HG03460 (cell line): Measurements from ENCODE around the gene GIMAP2.
"Not testable (repeated sequence)": the region's sequence is repeated elsewhere in the genome, so short reads cannot be mapped to it uniquely, and the experiment has no call there.

Source experiments
- ATAC-seq: cut with Tn5 transposase; IDR thresholded peaks from one replicate; pipeline ENCODE4 v1.9.1; 2021; ENCODE audit not compliant: unreplicated experiment

GIMAP2 gene

GRCh38 chr7:150685219-150686029 is at the start of gene GIMAP2:
Gene GIMAP2, plus strand, starts transcription at chr7:150685706. Its CDS starts 1,354 bp downstream, at chr7:150687060.
- ATAC-seq: peak; percentile 94

GRCh38 chr7:150641854-150642253 is 43.7 kb upstream of the GIMAP2 start:
- ATAC-seq: no peak

GRCh38 chr7:150642926-150643325 is 42.6 kb upstream of the GIMAP2 start:
- no peak for ATAC-seq

DNA sequence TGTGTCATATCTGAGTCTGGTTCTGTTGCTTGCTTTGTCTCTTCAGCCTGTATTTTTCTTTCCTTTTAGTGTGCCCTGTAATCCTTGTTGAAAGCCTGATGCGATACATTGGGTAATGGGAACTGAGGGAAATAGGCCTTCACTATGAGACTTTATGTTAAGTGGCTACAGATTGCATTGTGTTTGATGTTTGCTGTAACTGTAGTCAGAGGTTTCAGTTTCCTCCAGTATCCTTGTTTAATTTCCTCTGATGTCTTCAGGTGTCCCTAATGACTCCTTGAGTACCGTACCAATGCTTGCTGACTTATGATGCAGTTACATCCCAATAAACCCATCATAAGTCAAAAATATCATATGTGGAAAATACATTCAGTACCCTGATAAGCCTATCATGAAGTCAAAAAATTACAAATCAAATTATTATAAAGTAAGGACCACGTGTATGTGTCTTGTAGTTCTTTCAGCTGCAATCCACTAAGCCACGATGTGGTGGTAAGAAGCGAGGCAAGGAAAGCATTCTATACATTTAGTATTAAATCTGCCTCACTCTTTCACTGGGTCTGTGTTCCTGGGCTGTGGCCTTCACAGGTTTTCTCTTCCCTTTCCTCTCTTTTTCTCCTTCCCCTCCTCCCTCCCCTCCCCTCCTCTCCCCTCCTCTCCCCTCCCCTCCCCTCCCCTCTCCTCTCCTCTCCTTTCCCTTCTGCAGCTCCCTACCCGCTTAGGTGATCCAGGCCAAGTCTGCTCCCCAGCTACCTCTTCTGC is 40.1 kb upstream of the GIMAP2 start:
- ATAC-seq: no peak

- no peak for ATAC-seq
Measured at GRCh38 chr7:150648353-150649079, 37.0 kb upstream of the GIMAP2 start.

DNA sequence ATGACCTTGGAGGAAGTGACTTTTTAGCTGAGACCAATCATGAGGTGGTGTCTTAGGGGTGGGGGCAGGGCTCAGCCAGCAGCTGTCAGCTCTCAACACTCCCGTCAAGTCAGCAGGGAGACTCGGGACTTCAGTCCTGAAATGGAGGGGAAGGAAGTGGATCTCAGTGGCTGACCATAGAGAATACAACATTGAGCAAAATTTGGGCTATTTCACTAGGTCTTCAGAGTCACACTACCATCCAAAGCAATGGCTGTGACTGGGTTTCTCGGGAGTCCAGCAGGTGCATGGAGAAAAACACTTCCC is 36.5 kb upstream of the GIMAP2 start:
- ATAC-seq: no peak

DNA sequence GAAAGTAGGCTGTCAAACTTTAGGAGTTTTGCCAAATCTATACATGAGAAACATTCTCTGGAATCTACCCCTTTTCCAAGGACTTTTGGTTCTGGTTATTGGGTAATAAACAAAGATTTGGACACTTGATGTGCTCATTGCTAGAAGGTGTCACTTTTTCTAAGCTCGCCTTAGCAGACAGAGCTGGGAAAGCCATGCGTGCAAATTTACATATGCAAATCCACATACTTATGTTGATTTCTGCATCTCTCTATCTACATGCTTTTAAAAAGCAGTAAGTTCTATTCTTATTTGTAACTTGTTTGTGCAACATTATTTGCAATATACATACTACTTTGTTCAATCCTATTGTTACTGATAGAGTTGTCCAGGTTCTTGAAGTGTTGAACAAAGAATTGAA is 30.8 kb upstream of the GIMAP2 start:
- ATAC-seq: no peak

GRCh38 chr7:150656047-150656446 is 29.5 kb upstream of the GIMAP2 start:
- ATAC-seq: no peak

GRCh38 chr7:150657526-150657925 is 28.0 kb upstream of the GIMAP2 start:
- ATAC-seq: no peak

DNA sequence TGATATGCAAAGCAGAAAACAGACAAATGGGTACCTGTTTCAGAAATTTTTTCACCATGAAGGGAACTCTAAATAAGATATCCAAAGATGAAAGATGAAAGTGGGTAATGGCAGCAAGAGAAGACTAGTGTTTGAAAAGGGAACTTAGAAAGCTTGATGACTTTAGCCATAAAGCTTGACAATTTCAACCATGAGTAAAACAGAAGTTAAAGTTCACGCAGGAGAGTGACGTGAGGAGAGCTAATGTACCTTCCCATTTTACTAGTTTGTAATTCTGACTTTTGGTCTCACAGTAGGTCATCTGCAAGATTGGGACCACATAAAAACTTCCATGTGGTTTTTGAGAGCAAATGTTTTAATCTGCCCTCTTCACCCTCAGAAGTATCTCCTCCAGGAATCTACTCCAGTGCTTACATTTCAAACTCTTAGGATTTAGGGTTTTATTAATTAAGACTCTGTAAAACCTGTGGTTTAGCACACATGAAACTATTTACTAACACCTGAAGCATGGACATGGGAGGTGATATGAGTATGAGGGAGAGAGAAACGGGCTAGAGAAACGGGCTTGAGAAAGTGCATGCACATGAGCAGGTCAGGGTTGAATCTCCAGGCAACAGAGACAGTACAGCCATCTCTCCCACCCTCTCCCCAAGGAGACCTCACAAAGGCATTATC is 24.4 kb upstream of the GIMAP2 start:
- ATAC-seq: no peak

DNA sequence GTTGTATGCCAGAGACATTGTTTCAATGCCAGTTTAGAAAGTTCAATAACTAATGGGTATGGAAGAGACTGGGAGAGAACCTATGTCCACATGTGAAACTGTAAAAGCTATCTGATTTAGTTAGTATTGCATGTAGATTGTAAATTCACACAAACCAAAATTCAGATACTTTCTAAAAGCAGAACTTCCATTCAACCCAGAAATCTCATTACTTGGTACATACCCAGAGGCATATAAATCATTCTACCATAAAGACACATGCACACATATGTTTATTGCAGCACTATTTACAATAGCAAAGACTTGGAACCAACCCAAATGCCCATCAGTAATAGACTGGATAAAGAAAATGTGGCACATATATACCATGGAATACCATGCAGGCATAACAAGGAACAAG is 22.7 kb upstream of the GIMAP2 start:
- not testable (repeated sequence) for ATAC-seq

DNA sequence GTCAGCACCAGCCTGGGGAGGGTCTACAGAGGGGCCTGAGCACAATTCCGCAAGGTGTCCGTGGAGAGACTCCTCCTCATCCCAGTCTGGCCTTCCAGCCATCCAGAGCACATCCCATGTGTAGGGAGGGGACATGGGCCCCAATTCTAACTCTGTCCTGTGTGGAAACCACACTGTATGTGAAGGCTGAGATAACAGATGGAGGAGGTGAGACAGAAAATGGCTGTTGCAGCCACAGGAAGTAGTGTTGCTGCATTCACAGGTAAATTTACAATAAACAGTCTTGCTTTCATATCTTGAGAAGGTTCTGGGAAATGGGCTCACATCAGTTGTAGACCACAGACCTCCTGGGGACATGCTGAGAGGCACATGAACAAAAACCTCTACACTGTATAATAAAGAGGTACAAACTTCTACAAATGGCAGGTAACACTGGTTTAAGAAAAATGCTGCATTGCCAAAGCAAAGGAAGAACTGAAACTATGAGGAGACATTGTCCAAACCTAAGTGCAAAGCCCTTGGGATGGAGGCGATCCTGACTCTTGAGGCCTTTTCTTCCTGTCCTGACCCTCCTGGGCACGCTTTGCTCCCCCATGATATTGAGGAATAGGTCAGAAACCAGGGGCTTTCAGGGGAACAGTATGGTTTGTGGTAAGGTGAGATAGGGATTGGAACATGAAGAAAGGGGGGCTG is 21.6 kb upstream of the GIMAP2 start:
- ATAC-seq: no peak

GRCh38 chr7:150665089-150665748 is 20.3 kb upstream of the GIMAP2 start:
- no peak for ATAC-seq

DNA sequence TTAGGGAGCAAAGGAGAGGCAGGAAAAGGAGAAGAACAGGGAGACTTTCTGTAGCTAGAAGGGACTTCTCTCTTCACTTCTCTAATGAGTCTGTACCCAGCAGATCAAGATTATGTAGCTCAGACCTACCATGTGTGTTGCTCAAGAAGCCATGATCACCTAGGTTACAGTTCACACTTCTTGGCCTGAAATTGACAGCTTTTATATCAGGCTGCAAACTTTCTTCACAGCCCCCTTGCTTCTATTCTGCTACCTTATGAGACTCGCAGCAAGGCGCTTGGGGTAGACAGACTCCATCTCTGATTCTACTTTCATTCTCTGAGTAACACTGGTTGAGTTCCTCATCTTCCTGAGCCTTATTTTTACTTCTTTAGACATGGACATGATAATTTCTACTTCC is 19.6 kb upstream of the GIMAP2 start:
- ATAC-seq: no peak

DNA sequence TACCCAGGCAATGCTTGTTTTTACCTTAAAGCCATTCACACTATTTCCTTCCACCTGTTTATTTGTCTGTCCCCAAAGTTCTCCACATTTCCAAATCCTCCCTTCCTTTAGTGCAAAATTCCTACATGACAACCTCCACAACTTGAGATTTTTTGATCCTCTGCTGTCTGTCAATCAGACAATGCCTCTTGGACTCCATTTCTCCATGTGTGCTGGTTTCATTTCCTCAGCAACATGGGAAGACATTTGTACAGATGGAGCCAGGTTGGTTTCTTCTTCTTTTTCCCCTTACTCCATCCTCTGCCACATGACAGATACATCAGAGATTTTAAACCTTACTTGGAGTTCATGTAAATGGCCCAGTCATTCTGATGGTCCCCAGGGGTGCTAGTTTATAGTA is 19.1 kb upstream of the GIMAP2 start:
- no peak for ATAC-seq

DNA sequence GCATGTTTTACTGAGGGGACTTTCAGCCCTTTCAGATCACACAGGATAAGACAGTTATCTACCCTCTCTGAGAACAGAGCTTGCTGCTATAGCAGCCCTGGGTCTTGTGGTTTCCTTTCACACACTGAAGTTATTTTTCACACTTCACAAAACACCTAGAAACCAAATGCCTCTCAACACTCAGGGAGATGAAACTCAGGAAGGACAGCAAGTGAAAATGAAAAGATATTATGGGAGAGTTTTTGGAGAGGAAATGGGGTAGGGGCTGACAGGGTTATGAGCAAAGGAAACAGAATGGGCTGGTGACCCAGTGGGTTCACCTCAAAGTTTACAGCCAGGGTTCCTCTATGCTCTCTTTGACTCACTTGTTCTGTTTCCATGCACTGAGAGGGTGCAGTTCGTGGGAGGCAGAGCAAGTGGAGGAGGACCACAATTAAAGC is 17.0 kb upstream of the GIMAP2 start:
- peak; percentile 81 for ATAC-seq

- ATAC-seq: no peak
Measured at GRCh38 chr7:150668977-150669376, 16.5 kb upstream of the GIMAP2 start.

- not testable (repeated sequence) for ATAC-seq
Measured at GRCh38 chr7:150671798-150672585, 13.5 kb upstream of the GIMAP2 start.

GRCh38 chr7:150675714-150676113 is 9.8 kb upstream of the GIMAP2 start:
- no peak for ATAC-seq
